Heart left ventricle (tissue), 16 donors: ENCODE results near the gene TLR3. TPM values are rescaled to one million over a fixed set of nuclear protein-coding genes. Genes with fewer than 3 reads are reported as not detected.
A peak's percentile ranks its signal among the peaks of the same experiment; 100 is the strongest.

Experiments
- ATAC-seq, 4 donors: fragments of 200-7000 bp; cut with Tn5 transposase; one replicate each; pipeline ENCODE4 v1.9.1; 2020 to 2022; ENCODE audit warnings: moderate library complexity in 4 of 4, mild to moderate bottlenecking in 3 of 4, moderate number of reproducible peaks in 1 of 4
- DNase-seq, 5 donors: peaks; one replicate each; pipeline ENCODE4 v3.0.0-alpha.2; 2020
- H3K27ac ChIP-seq, 12 donors: fragments of 200-600 bp; sonication (generic) in 4 of 12; one replicate each; pipeline versions ENCODE4 v1.5.0 to v1.8.0; 2016 to 2022; ENCODE audit warnings: mild to moderate bottlenecking in 2 of 12
- H3K27me3 ChIP-seq, 9 donors: fragments of 200-600 bp; sonication (generic) in 2 of 9; one replicate each; pipeline versions ENCODE4 v1.5.1 to v1.8.0; 2016 to 2022; ENCODE audit warnings: mild to moderate bottlenecking in 3 of 9
- H3K36me3 ChIP-seq, 9 donors: fragments of 200-600 bp; sonication (generic) in 2 of 9; one replicate each; pipeline versions ENCODE4 v1.5.0 to v1.8.0; 2018 to 2022; ENCODE audit warnings: mild to moderate bottlenecking in 2 of 9
- H3K4me1 ChIP-seq, 12 donors: fragments of 200-600 bp; sonication (generic) in 4 of 12; one replicate each; pipeline versions ENCODE4 v1.5.0 to v1.8.0; 2016 to 2022; ENCODE audit warnings: mild to moderate bottlenecking in 3 of 12
- H3K4me3 ChIP-seq, 12 donors: fragments of 200-600 bp; sonication (generic) in 4 of 12; one replicate each; pipeline versions ENCODE4 v1.5.0 to v1.8.0; 2017 to 2022; ENCODE audit warnings: mild to moderate bottlenecking in 9 of 12, moderate library complexity in 4 of 12
- H3K9me3 ChIP-seq, 12 donors: fragments of 200-600 bp; sonication (generic) in 4 of 12; one replicate each; pipeline versions ENCODE4 v1.5.0 to v1.8.0; 2016 to 2022; ENCODE audit warnings: mild to moderate bottlenecking in 1 of 12
- POLR2A ChIP-seq, 2 donors: fragments of 450-650 bp; IDR thresholded peaks; one replicate each; pipeline ENCODE4 v1.6.1; 2017; ENCODE audit warnings: antibody characterized with exemption in 2 of 2, mild to moderate bottlenecking in 2 of 2, moderate library complexity in 2 of 2
- WGBS, 4 donors: extraction: QIAGEN DNeasy Blood & Tissue Kit in 2 of 4; methylation state at CpG; one replicate each; pipeline versions ENCODE4 v1.1.5 to v1.1.7; 2013 to 2018; 5-methylcytosine and 5-hydroxymethylcytosine counted together
- intact Hi-C, 10 donors: fragments of 100-400 bp; cut with DNase I; formaldehyde crosslinking; loops; one replicate each; pipeline versions ENCODE4 v1.11.1 to v1.14.2; 2022
- polyA plus RNA-seq, 2 donors: library from polyadenylated mRNA; stranded (reverse); fragments of 200-250 nt; gene quantifications; one replicate each; pipeline ENCODE4 v1.2.3, GENCODE V29; 2013
- total RNA-seq, 9 donors: library from RNA; depleted of rRNA in 2 of 9; stranded (reverse); fragments of >200 nt in 2 of 9; fragmentation: NEBNext Ultra II Directional in 3 of 9; extraction: Animal tissue kit (Norgen Biotek cat#: 25700) in 3 of 9; gene quantifications; one replicate each; pipeline versions ENCODE4 v1.1.0 to v1.2.4, GENCODE V29; 2016 to 2023
- TF ChIP-seq, protein P1 (sequence below), 12 donors: fragments of 200-600 bp; sonication (generic) in 4 of 12; IDR thresholded peaks; one replicate each; pipeline versions ENCODE4 v1.5.0 to v1.8.0; 2018 to 2022; ENCODE audit warnings: antibody characterized with exemption in 12 of 12, mild to moderate bottlenecking in 5 of 12
- donor health status: ischemic (EF 13 %, LVEDD 7.1; RV severe dilation, severe dysfunction).
- donor health status: healthy with polysubstance abuse.
- donor health status: DM: no; HTN: yes; CAD: no.
- donor health status: DM: no; HTN: no; CAD: no.
- donor health status: ischemic (EF 25% LVEDD 6.9; RV normal size, moderate dysfunction).
- donor health status: ischemic (EF 25% LVEDD 5.7; RV mildly dilated, moderate dysfunction).
- donor health status: healthy.
- donor health status: DM: yes; HTN: yes; CAD: no.
- donor health status: ischemic (EF 35%, LVEDD 5.7; RV mildly dilated, moderate dysfunction).
- donor health status: nonischemic (EF 11% LVEDD 7.7; RV severe dilation, severe dysfunction).
- donor health status: DM: yes; HTN: yes; CAD: no.
- donor health status: PGD.
- donor health status: ischemic (EF 29% LVEDD 5.4; RV normal size, mild dysfunction).
- donor health status: nonischemic (EF 23%, LVEDD 6.1; RV moderate dilation, normal function).

Gene TLR3
- total and polyA plus RNA-seq, 11 donors, result 0.69 to 18.6 (median 2.8) TPM

DNA sequence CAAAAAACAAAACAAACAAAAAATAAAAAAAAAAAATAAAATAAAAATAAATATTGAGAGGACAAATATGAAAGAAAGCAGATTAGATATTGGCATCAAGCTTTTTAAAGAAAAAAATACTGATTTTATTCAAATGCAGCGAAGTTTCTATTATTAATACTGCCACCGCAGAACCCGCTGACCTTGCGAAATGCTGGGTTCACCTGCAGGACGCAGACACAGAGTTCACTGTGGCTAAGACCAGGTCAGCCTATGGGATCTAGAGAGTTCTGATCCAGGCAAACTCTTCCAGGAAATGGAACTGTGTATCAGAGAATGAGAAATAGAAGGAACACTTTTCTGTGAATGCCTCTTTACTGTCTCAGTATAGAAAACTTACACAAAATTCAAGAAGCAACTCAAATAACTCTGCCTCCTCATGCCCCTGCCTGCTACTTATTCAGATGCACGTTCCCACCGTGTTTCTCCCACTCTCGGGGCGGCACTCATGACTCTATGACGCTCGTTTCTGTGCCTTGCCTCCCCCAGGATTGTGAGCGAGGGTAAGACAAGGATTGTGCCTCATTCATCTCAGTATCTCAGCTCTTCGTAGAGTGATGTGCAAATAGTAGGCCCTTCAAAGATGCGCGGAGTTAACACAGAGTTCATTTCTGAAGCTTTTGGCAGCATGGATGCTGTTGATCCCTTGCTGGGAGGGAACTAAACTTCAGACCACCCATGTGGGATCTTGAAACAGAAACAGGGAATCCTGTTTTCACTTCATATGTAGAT lies 44.1 kb upstream of the TLR3 start:
- Histone ChIP-seq H3K4me3 (no peak overlapping the region), H3K36me3 (no peaks in the 10 kb centered on the region), H3K4me1 (peaks cover 0 to 36% (median 13%) of the 10 kb centered on the region in 12 donors), H3K9me3 (peaks cover 0 to 7% (median 0%) of the 10 kb centered on the region in 12 donors), H3K27me3 (no peaks in the 10 kb centered on the region), H3K27ac (peak overlapping the region in 1 of 12 donors; percentile 85)
- TF ChIP-seq, protein P1, sequence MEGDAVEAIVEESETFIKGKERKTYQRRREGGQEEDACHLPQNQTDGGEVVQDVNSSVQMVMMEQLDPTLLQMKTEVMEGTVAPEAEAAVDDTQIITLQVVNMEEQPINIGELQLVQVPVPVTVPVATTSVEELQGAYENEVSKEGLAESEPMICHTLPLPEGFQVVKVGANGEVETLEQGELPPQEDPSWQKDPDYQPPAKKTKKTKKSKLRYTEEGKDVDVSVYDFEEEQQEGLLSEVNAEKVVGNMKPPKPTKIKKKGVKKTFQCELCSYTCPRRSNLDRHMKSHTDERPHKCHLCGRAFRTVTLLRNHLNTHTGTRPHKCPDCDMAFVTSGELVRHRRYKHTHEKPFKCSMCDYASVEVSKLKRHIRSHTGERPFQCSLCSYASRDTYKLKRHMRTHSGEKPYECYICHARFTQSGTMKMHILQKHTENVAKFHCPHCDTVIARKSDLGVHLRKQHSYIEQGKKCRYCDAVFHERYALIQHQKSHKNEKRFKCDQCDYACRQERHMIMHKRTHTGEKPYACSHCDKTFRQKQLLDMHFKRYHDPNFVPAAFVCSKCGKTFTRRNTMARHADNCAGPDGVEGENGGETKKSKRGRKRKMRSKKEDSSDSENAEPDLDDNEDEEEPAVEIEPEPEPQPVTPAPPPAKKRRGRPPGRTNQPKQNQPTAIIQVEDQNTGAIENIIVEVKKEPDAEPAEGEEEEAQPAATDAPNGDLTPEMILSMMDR (IDR thresholded peaks at IDR 0.05), result no peak
- no peak for TF ChIP-seq POLR2A (IDR thresholded peaks at IDR 0.05)
- no peak for DNase-seq
- no peak for ATAC-seq
- intact Hi-C loops, result loop anchor here in 7 of 10 donors (5.0 to 10.0 kb wide), 7 partner anchors 140 to 383 kb away; no protein-coding TSS in a partner anchor
- WGBS, 4 donors, result 88 to 91% (median 89%) methylated on average over 15 of the region's 15 CpGs

DNA sequence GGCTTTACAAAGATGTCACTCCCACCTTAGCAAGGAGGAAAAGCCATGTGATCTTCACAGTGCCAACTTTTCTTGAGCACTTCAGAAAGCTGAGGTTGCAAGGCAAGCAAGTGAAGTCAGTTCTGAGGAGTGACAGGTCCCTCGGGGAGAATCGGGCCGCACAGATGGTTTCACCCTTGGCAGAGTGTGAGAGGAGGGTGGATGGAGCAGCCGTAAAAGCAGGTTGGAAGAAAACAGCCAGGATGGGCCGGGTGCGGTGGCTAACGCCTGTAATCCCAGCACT lies 43.6 kb upstream of the TLR3 start:
- intact Hi-C loops, result loop anchor here in 4 of 10 donors (10.0 kb wide), 4 partner anchors 141 to 281 kb away; no protein-coding TSS in a partner anchor
- no peak for ATAC-seq
- DNase-seq, result no peak
- WGBS, 4 donors, result 72 to 89% (median 81%) methylated on average over 7 of the region's 7 CpGs
- H3K27ac ChIP-seq, result peak overlapping the region in 1 of 12 donors; percentile 85
- H3K4me3 ChIP-seq, result no peak overlapping the region
- H3K4me1 ChIP-seq, result peaks cover 0 to 41% (median 18%) of the 10 kb centered on the region in 12 donors
- TF ChIP-seq, protein P1 (IDR thresholded peaks at IDR 0.05), result no peak
- TF ChIP-seq POLR2A (IDR thresholded peaks at IDR 0.05), result no peak
- H3K27me3 ChIP-seq, result no peaks in the 10 kb centered on the region
- H3K36me3 ChIP-seq, result no peaks in the 10 kb centered on the region
- H3K9me3 ChIP-seq, result peaks cover 0 to 7% (median 0%) of the 10 kb centered on the region in 12 donors

- Histone ChIP-seq H3K27ac (peak overlapping the region in 8 of 12 donors; percentile 0 to 85 (median 54)), H3K4me3 (no peak overlapping the region), H3K27me3 (no peaks in the 10 kb centered on the region), H3K9me3 (peaks cover 0 to 7% (median 0%) of the 10 kb centered on the region in 12 donors), H3K36me3 (no peaks in the 10 kb centered on the region), H3K4me1 (peaks cover 0 to 39% (median 22%) of the 10 kb centered on the region in 12 donors)
- DNase-seq (no peak), ATAC-seq (no peak)
- WGBS, 4 donors, result 93 to 98% (median 94%) methylated on average over 5 of the region's 5 CpGs
- TF ChIP-seq, protein P1 (IDR thresholded peaks at IDR 0.05), result no peak
- TF ChIP-seq POLR2A (IDR thresholded peaks at IDR 0.05), result no peak
- intact Hi-C loops, result loop anchor here in 4 of 10 donors (10.0 kb wide), 4 partner anchors 143 to 283 kb away; no protein-coding TSS in a partner anchor
Measured at GRCh38 chr4:186027405-186027804, 41.6 kb upstream of the TLR3 start.
